Measurements from ENCODE around the gene TLE3.

GRCh38 chr15:70018646-70019600 lies 78.8 kb downstream of the TLE3 start:
- TF ChIP-seq, protein P1, sequence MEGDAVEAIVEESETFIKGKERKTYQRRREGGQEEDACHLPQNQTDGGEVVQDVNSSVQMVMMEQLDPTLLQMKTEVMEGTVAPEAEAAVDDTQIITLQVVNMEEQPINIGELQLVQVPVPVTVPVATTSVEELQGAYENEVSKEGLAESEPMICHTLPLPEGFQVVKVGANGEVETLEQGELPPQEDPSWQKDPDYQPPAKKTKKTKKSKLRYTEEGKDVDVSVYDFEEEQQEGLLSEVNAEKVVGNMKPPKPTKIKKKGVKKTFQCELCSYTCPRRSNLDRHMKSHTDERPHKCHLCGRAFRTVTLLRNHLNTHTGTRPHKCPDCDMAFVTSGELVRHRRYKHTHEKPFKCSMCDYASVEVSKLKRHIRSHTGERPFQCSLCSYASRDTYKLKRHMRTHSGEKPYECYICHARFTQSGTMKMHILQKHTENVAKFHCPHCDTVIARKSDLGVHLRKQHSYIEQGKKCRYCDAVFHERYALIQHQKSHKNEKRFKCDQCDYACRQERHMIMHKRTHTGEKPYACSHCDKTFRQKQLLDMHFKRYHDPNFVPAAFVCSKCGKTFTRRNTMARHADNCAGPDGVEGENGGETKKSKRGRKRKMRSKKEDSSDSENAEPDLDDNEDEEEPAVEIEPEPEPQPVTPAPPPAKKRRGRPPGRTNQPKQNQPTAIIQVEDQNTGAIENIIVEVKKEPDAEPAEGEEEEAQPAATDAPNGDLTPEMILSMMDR (IDR thresholded peaks at IDR 0.05), result no peak
- TF ChIP-seq POLR2A (IDR thresholded peaks at IDR 0.05), result no peak
- no peak for TF ChIP-seq POLR2AphosphoS5 (IDR thresholded peaks at IDR 0.05)

All from prostate gland (tissue), 2 donors.